Glutamatergic neuron (in vitro differentiated cells): Measurements from ENCODE around the gene SORCS1. TPM values are rescaled to one million over a fixed set of nuclear protein-coding genes. Genes with fewer than 3 reads are reported as not detected.

ENCODE experiments used
- DNase-seq: peaks from one replicate; pipeline ENCODE4 v3.0.0; 2022
- H3K27ac Mint-ChIP-seq: one replicate; pipeline ENCODE4 v1.8.0; 2020; ENCODE audit warnings: mild to moderate bottlenecking, mixed read lengths, inconsistent platforms; ENCODE audit not compliant: unreplicated experiment
- H3K27me3 Mint-ChIP-seq: one replicate; pipeline ENCODE4 v1.8.0; 2020; ENCODE audit warnings: mild to moderate bottlenecking, moderate library complexity, mixed read lengths, inconsistent platforms; ENCODE audit not compliant: unreplicated experiment
- H3K36me3 Mint-ChIP-seq: one replicate; pipeline ENCODE4 v1.8.0; 2020; ENCODE audit warnings: mild to moderate bottlenecking, mixed read lengths, inconsistent platforms; ENCODE audit not compliant: unreplicated experiment
- H3K4me1 Mint-ChIP-seq: one replicate; pipeline ENCODE4 v1.8.0; 2020; ENCODE audit warnings: mild to moderate bottlenecking, low read depth, mixed read lengths, inconsistent platforms; ENCODE audit not compliant: unreplicated experiment
- H3K4me3 Mint-ChIP-seq: one replicate; pipeline ENCODE4 v1.8.0; 2020; ENCODE audit warnings: mild to moderate bottlenecking, mixed read lengths, inconsistent platforms; ENCODE audit not compliant: unreplicated experiment
- H3K9me3 Mint-ChIP-seq: one replicate; pipeline ENCODE4 v1.8.0; 2020; ENCODE audit warnings: mild to moderate bottlenecking, moderate library complexity, mixed read lengths, inconsistent platforms; ENCODE audit not compliant: unreplicated experiment
- CTCF ChIP-seq: fragments of 200-600 bp; sonication (generic); IDR thresholded peaks from one replicate; pipeline ENCODE4 v1.5.0; 2021; ENCODE audit not compliant: partially characterized antibody, unreplicated experiment
- total RNA-seq: library from RNA; stranded (reverse); fragmentation: NEBNext Ultra II Directional; extraction: Animal tissue kit (Norgen Biotek cat#: 25700); gene quantifications from one replicate; pipeline ENCODE4 v1.2.1, GENCODE V29; 2021; ENCODE audit not compliant: unreplicated experiment

Gene SORCS1
- total RNA-seq, 1 donor from 2014 or later: 3.3 TPM

- Mint-ChIP-seq H3K27ac (no peak overlapping the region), H3K4me3 (no peak overlapping the region), H3K36me3 (no peaks in the 10 kb centered on the region), H3K4me1 (peaks cover 2% of the 10 kb centered on the region), H3K27me3 (peaks cover 4% of the 10 kb centered on the region), H3K9me3 (no peaks in the 10 kb centered on the region)
- DNase-seq: no peak
- no peak for TF ChIP-seq CTCF
Measured at GRCh38 chr10:107037192-107038122, 127.0 kb downstream of the SORCS1 start.

- Mint-ChIP-seq H3K9me3 (no peaks in the 10 kb centered on the region), H3K4me3 (no peak overlapping the region), H3K4me1 (no peaks in the 10 kb centered on the region), H3K27me3 (peaks cover 2% of the 10 kb centered on the region), H3K27ac (no peak overlapping the region), H3K36me3 (no peaks in the 10 kb centered on the region)
- TF ChIP-seq CTCF: no peak
- no peak for DNase-seq
Measured at GRCh38 chr10:107033799-107034422, 130.6 kb downstream of the SORCS1 start.

GRCh38 chr10:107032700-107033401, 131.7 kb downstream of the SORCS1 start:
- Mint-ChIP-seq H3K36me3 (no peaks in the 10 kb centered on the region), H3K4me3 (no peak overlapping the region), H3K9me3 (no peaks in the 10 kb centered on the region), H3K27me3 (peaks cover 2% of the 10 kb centered on the region), H3K27ac (no peak overlapping the region), H3K4me1 (no peaks in the 10 kb centered on the region)
- DNase-seq: no peak
- no peak for TF ChIP-seq CTCF

- no peaks in the 10 kb centered on the region for H3K9me3 Mint-ChIP-seq
- no peak overlapping the region for H3K4me3 Mint-ChIP-seq
- H3K4me1 Mint-ChIP-seq: no peaks in the 10 kb centered on the region
- TF ChIP-seq CTCF: no peak
- H3K27me3 Mint-ChIP-seq: peaks cover 2% of the 10 kb centered on the region
- H3K27ac Mint-ChIP-seq: no peak overlapping the region
- H3K36me3 Mint-ChIP-seq: no peaks in the 10 kb centered on the region
- DNase-seq: no peak
Measured at GRCh38 chr10:107031931-107032699, 132.4 kb downstream of the SORCS1 start.
